ENCODE results near the gene SLC12A8.

DNA sequence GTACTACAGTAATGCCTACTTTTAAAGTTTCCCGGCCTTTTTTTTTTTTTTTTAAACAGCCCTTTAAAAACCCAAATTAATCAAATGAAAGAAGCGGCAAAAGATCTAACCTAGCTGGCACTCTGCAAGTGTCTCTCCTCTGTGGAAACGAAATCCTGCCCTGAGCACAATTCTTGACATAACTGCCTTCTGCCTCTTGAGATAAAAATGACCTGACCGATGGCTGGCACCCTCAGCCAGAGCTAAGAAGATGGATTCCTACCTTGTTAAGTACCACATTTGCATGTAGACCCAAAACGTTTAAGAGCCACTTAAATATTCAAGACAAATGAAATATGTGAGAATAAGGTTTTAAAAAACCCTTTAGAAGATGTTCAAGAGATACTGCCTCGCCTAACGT, 16.6 kb upstream of the SLC12A8 start:
- TF ChIP-seq, protein P1, sequence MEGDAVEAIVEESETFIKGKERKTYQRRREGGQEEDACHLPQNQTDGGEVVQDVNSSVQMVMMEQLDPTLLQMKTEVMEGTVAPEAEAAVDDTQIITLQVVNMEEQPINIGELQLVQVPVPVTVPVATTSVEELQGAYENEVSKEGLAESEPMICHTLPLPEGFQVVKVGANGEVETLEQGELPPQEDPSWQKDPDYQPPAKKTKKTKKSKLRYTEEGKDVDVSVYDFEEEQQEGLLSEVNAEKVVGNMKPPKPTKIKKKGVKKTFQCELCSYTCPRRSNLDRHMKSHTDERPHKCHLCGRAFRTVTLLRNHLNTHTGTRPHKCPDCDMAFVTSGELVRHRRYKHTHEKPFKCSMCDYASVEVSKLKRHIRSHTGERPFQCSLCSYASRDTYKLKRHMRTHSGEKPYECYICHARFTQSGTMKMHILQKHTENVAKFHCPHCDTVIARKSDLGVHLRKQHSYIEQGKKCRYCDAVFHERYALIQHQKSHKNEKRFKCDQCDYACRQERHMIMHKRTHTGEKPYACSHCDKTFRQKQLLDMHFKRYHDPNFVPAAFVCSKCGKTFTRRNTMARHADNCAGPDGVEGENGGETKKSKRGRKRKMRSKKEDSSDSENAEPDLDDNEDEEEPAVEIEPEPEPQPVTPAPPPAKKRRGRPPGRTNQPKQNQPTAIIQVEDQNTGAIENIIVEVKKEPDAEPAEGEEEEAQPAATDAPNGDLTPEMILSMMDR (IDR thresholded peaks at IDR 0.05): no peak
- TF ChIP-seq POLR2A (IDR thresholded peaks at IDR 0.05): no peak

Data from right lobe of liver (tissue), 4 donors.